MM.1S (cell line): Measurements from ENCODE around the gene UST.

Source experiments
- EZH2 ChIP-seq: fragments of 300-600 bp; sonication (generic); optimal IDR thresholded peaks from 2 replicates; pipeline ENCODE3; 2017; ENCODE audit warnings: low read depth, mild to moderate bottlenecking, antibody characterized with exemption, low read length, mixed read lengths
- EZH2phosphoT487 ChIP-seq: fragments of 300-600 bp; sonication (generic); IDR thresholded peaks from 2 replicates; pipeline ENCODE4 v1.6.1; 2018; ENCODE audit warnings: antibody characterized with exemption, low read length
- TF ChIP-seq, protein P1 (sequence below): fragments of 300-600 bp; sonication (generic); IDR thresholded peaks from 2 replicates; pipeline ENCODE4 v1.5.1; 2016; ENCODE audit warnings: antibody characterized with exemption, low read length, mixed read lengths

- TF ChIP-seq, protein P1, sequence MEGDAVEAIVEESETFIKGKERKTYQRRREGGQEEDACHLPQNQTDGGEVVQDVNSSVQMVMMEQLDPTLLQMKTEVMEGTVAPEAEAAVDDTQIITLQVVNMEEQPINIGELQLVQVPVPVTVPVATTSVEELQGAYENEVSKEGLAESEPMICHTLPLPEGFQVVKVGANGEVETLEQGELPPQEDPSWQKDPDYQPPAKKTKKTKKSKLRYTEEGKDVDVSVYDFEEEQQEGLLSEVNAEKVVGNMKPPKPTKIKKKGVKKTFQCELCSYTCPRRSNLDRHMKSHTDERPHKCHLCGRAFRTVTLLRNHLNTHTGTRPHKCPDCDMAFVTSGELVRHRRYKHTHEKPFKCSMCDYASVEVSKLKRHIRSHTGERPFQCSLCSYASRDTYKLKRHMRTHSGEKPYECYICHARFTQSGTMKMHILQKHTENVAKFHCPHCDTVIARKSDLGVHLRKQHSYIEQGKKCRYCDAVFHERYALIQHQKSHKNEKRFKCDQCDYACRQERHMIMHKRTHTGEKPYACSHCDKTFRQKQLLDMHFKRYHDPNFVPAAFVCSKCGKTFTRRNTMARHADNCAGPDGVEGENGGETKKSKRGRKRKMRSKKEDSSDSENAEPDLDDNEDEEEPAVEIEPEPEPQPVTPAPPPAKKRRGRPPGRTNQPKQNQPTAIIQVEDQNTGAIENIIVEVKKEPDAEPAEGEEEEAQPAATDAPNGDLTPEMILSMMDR, result no peak
- no peak for TF ChIP-seq EZH2phosphoT487
- TF ChIP-seq EZH2, result no peak
Measured at GRCh38 chr6:148700741-148701311, 46.0 kb upstream of the UST start.
